HepG2 (cell line): Measurements from ENCODE around the gene FAM180A.

Experiments
- CHD4 ChIP-seq: fragments of 200-600 bp; sonication (generic); IDR thresholded peaks from 2 replicates; pipeline ENCODE4 v1.7.0; 2017; ENCODE audit warnings: mild to moderate bottlenecking, low read length, borderline replicate concordance
- MIER2 ChIP-seq: IDR thresholded peaks from 2 replicates; pipeline ENCODE4 v1.6.1; 2016; ENCODE audit warnings: missing biosample characterization, missing genetic modification reagents
- TF ChIP-seq, protein P1 (sequence below): sonication (generic); formaldehyde crosslinking; IDR thresholded peaks from 2 replicates; pipeline ENCODE4 v1.5.0; 2020; ENCODE audit warnings: missing genetic modification reagents, mild to moderate bottlenecking, borderline replicate concordance
- TF ChIP-seq, protein P2 (sequence below): sonication (generic); formaldehyde crosslinking; IDR thresholded peaks from 2 replicates; pipeline ENCODE4 v1.8.0; 2022; ENCODE audit warnings: low read depth, missing genetic modification reagents

DNA sequence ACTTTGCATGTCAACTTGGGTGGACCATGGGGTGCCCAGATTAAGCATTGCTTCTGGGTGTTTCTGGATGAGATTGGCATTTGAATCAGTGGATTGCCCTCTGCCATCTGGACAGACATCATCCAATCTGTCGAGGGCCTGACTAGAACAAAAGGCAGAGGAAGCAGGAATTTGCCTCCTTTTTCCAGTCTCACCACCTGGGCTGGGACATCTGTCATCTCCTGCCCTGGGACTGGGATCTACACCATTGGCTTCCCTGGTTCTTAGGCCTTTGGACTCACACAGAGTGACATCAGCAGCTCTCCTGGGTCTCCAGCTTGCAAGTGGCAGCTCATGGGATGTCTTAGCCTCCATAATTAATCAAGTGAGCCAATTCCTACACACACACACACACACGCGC, 30.9 kb downstream of the FAM180A start:
- TF ChIP-seq, protein P1, sequence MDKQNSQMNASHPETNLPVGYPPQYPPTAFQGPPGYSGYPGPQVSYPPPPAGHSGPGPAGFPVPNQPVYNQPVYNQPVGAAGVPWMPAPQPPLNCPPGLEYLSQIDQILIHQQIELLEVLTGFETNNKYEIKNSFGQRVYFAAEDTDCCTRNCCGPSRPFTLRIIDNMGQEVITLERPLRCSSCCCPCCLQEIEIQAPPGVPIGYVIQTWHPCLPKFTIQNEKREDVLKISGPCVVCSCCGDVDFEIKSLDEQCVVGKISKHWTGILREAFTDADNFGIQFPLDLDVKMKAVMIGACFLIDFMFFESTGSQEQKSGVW (CRISPR knock-in tag) = no peak
- TF ChIP-seq, protein P2, sequence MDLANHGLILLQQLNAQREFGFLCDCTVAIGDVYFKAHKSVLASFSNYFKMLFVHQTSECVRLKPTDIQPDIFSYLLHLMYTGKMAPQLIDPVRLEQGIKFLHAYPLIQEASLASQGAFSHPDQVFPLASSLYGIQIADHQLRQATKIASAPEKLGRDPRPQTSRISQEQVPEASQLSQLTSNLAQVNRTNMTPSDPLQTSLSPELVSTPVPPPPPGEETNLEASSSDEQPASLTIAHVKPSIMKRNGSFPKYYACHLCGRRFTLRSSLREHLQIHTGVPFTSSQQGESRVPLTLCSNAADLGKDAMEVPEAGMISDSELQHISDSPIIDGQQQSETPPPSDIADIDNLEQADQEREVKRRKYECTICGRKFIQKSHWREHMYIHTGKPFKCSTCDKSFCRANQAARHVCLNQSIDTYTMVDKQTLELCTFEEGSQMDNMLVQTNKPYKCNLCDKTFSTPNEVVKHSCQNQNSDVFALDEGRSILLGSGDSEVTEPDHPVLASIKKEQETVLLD = no peak
- TF ChIP-seq MIER2 (no peak), CHD4 (no peak)
